Measurements from ENCODE around the gene ZNF345. TPM values are rescaled to one million over a fixed set of nuclear protein-coding genes. Genes with fewer than 3 reads are reported as not detected.

The ZNF345 gene
- total RNA-seq (ENCODE audit: low replicate concordance) = 1.3 and 2.3 TPM in 2 replicates

DNA sequence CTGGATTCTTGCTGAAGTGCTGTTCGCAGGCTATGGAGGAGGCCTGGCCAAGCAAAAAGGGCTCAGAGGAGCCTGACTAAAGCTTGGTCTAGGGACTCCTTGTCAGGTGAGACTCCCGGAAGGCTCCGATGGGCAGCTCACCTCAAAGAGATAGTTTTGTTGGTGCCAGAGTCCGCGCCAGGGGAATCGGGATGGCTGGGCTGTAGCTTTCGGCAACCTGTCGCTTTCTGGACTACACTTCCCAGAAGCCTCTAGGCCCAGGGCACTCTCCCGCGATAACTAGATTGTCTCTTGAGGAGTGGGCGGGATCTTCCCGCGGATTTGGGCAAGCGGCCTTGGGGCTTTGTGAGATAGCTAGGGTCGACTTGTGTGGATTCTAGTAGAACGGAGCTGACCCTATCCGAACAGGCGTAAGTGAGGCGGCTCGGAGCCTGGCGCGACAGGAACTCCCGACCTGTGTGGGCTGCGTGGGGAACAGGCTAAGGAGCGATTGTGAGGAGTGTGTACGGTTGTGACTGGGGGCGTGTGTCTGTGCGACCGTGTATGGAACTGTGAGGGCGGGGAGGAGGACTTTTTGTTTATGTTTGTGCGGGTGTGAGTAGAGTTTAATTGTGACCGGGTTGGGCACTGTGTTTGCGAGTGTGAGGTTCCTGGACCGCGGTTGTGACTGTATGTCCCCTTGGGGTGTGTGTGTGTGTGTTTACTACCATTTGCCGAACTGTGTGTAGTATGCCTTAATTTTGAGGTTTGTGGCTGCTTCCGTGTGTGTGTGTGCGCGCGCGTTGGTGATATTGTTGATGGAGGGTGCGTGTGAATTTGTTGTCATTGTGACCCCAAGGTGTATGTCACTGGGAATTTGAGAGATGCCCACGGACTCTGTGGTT, at the start of gene ZNF345:
Gene ZNF345, plus strand, starts transcription at position 318 of the 884 bp plus-strand sequence. CDS start 25,955 bp downstream, outside the sequence.

DNA sequence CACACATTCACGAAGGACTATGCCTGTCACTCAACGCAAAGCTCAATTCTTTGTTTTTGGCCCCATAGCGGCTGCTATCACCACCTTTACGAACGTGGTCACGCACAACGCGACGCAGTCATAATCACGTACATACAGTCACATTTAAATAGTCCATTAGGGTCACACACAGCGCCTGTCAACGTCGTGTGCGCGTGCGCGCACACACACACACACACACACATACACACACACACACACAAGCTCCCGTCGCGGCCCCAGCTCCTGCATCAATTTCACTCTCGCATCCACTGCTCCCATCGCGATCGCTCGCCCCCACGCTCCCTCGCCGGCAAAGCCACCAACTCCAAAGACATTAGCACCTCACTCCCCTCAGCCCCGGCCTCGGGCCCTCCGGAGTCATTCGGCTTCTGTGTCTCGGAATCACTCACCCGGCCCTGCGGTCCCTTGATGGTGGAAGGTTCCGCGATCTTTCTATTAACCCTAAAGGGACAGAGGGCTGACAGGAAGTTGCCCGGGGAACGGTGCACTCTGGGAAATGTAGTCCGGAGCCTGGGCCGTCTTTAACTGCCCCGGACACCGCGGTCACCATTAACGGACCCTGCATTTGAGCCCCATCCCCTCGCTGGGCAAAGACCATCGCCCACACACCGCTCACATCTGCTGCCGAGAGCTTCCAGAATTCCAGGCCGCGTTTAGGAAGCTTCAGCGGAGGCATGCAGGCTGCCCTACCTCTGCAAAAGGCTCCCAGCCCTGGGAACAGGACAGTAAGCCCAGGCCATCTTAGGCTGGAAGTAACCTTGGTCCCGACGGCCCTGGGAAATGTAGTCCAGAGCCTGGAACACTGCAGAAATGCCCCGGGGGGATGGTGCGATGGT, 12.5 kb upstream of the ZNF345 start, which contains the start of gene ZNF790:
Gene ZNF790, minus strand, starts transcription at position 482 of the 878 bp plus-strand sequence. CDS start 12,768 bp downstream, outside the sequence.

DNA sequence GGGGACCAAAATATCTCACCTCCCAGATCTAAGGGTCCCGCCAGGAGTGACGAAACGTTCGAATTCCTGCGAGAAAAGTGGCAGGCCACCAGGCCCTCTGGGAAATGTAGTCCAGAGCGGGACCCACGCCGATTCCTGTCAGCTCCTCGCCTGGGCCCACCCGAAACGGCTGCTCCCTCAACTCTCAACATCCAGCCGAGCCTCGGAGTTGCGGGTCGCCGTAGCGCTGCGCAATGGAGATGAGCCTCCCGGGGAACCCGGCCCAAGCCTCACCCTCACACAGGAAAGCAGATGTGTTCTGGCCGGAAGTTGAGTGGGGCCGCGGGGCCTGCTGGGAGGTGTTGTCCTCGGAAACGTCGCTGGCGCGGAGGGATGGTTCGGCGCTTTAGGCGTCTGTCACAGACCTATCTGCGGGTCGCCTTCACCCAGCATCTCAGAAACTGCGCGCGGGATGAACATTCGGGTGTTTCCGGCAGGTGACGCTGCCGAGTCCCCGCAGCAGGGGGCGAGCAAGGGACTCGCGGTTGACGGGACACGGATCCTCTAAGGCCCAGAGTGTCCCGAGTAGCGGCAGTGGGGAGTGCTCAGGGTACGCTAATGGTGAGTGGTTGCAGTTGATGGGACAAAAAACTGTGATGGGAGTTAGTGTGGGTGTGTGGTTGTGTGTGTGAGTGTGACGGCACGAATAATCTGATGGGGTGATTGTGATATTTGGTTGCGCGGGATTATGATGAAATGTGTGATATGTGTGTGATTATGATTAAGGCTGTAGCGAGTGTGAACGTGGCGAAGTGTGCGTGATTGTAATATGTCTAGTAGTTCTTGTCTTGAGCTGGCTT, 65.5 kb downstream of the ZNF345 start, which contains the start of the genes ZNF568 and ZNF829:
Gene ZNF568, plus strand, starts transcription at position 341 of the 839 bp plus-strand sequence. CDS start 6,439 bp downstream, outside the sequence.
Gene ZNF829, minus strand, starts transcription at position 300 of the 839 bp plus-strand sequence. CDS start 1,124 bp downstream, outside the sequence.

Other genes starting within 250 kb of the ZNF345 start
- 3.7 and 7.3 TPM in 2 replicates for gene ZNF382, start 245.6 kb upstream of the ZNF345 start, total RNA-seq (ENCODE audit: low replicate concordance)
- 10.6 and 17.9 TPM in 2 replicates for gene ZNF461, start 184.0 kb upstream of the ZNF345 start, total RNA-seq (ENCODE audit: low replicate concordance)
- 3.2 and 5.3 TPM in 2 replicates for gene ZNF567, start 163.3 kb upstream of the ZNF345 start, total RNA-seq (ENCODE audit: low replicate concordance)
- gene ZNF850, start 78.1 kb upstream of the ZNF345 start, total RNA-seq (ENCODE audit: low replicate concordance) = 1.2 and 5.9 TPM in 2 replicates
- gene ZNF790, start 12.5 kb upstream of the ZNF345 start, total RNA-seq (ENCODE audit: low replicate concordance) = 9.8 and 10.9 TPM in 2 replicates
- 1.8 and 2.4 TPM in 2 replicates for gene ZNF829, start 65.4 kb downstream of the ZNF345 start, total RNA-seq (ENCODE audit: low replicate concordance)
- gene ZNF568, start 65.5 kb downstream of the ZNF345 start, total RNA-seq (ENCODE audit: low replicate concordance) = 18.8 and 22.0 TPM in 2 replicates
- 7.8 and 13.3 TPM in 2 replicates for gene ZNF420, start 227.6 kb downstream of the ZNF345 start, total RNA-seq (ENCODE audit: low replicate concordance)

All from smooth muscle cell of the coronary artery (primary cell).